ENCODE data around the gene TFAM. TPM values are rescaled to one million over a fixed set of nuclear protein-coding genes. Genes with fewer than 3 reads are reported as not detected.
A peak's percentile ranks its signal among the peaks of the same experiment; 100 is the strongest.

Gene TFAM
- total and polyA plus RNA-seq, 2 of the 8 experiments (the other 6 are each of a cell fraction or from before 2014, with no cell fraction given): 29.3 to 97.3 TPM

DNA sequence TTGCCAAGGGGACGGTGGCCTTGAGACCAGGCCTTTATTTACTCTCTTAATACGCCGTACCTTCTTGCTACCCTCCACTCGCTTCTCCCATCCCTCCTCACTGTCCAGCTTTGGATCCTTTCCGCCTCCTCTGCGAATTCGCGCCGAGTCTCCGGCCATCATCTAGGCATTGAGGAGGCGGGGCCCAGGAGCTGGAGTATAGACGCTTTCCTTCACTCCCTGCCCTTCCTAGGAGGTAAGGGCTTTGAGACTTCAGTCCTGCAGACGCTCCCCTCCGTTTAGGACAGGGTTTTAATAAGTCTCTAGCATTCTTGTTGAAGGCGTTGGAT is 538 bp downstream of the TFAM start:
- no peak overlapping the region for H2AK5ac ChIP-seq (ENCODE audit: low read depth, low read length)
- H2BK5ac ChIP-seq (ENCODE audit: low read depth, low read length): peak overlapping the region; percentile 96
- peak overlapping the region; percentile 82; the same call in 1 of the 2 replicates for H2AFZ ChIP-seq (ENCODE audit: low read length)
- no peaks in the 10 kb centered on the region; the same call in 1 of the 2 replicates for H3K79me1 ChIP-seq (ENCODE audit: low read depth, low read length)
- H3K56ac ChIP-seq (replicated peaks; ENCODE audit: insufficient read length, low read depth, low read length): peak overlapping the region; percentile 97
- peaks cover 8 to 38% (median 18%) of the 10 kb centered on the region in 4 experiments; a peak in 5 of 8 replicates for H3K36me3 ChIP-seq (ENCODE audit: control insufficient read depth in 2 of 4, insufficient read depth in 4 of 4, low read length in 3 of 4)
- peaks cover 0 to 4% (median 1%) of the 10 kb centered on the region in 4 experiments; a peak in 3 of 7 replicates for H3K4me1 ChIP-seq (replicated peaks in 1 of 4; ENCODE audit: control insufficient read depth in 3 of 4, insufficient read depth in 4 of 4, low read length in 3 of 4)
- H3K27me3 ChIP-seq (replicated peaks in 1 of 4; ENCODE audit: control insufficient read depth in 3 of 4, extremely low read depth in 1 of 4, insufficient read depth in 3 of 4, low read length in 3 of 4): no peaks in the 10 kb centered on the region
- H4K91ac ChIP-seq (replicated peaks; ENCODE audit: insufficient read length, low read length): no peak overlapping the region
- no peak overlapping the region for H4K5ac ChIP-seq (ENCODE audit: insufficient read length, low read depth, low read length)
- 0 out of 2 replicates have a peak, but pooled peaks cover 4% of the 10 kb centered on the region for H3K23me2 ChIP-seq (ENCODE audit: low read depth, low read length)
- peaks cover 5 to 31% of the 10 kb centered on the region in 2 experiments; a peak in 3 of 4 replicates for H3K79me2 ChIP-seq (ENCODE audit: control insufficient read depth in 1 of 2, insufficient read depth in 2 of 2, low read length in 2 of 2)
- H2BK20ac ChIP-seq (ENCODE audit: low read length): no peak overlapping the region
- ChIA-PET CTCF (ENCODE audit: partially characterized antibody) (interaction anchor here (0.7 to 5.4 kb wide), 6 partner anchors 29 to 145 kb away, joined by 3 to 36 read pairs (median 4); no protein-coding TSS in a partner anchor), POLR2A (ENCODE audit: partially characterized antibody) (interaction anchor here (0.8 to 3.0 kb wide), 8 partner anchors 10 to 119 kb away, joined by 3 to 21 read pairs (median 6); partner anchors contain the start of genes CISD1 and UBE2D1)
- no peak overlapping the region for H3K23ac ChIP-seq (ENCODE audit: insufficient read length)
- no peaks in the 10 kb centered on the region for H3K9me3 ChIP-seq (ENCODE audit: insufficient read depth in 2 of 2, low read depth in 1 of 2, low read length in 1 of 2)
- no peak for FAIRE-seq
- H3K14ac ChIP-seq (ENCODE audit: insufficient read length): no peak overlapping the region
- peak overlapping the region; percentile 61 to 79 for H3K4me2 ChIP-seq (ENCODE audit: insufficient read depth in 1 of 2, low read depth in 2 of 2, low read length in 2 of 2)
- no peak overlapping the region for H2BK15ac ChIP-seq (ENCODE audit: low read length)
- DNase-seq (ENCODE audit: low read depth in 1 of 2, low spot score in 2 of 2): peak in 1 of 2 experiments; percentile 2
- H3K18ac ChIP-seq (ENCODE audit: extremely low read depth, low read length): peak overlapping the region; percentile 98
- TF ChIP-seq SAP30 (IDR thresholded peaks at IDR 0.05; ENCODE audit: insufficient read depth, insufficient replicate concordance, low read length) (peak; percentile 9), SIRT6 (IDR thresholded peaks at IDR 0.05; ENCODE audit: low read length) (no peak)
- H2BK120ac ChIP-seq (replicated peaks; ENCODE audit: low read depth, low read length): no peak overlapping the region
- WGBS, 2 experiments (ENCODE audit: extremely low coverage in 1 of 2, insufficient coverage in 1 of 2, insufficient read length in 1 of 2, insufficient replicate concordance in 2 of 2, low coverage in 1 of 2, low lambda C conversion rate in 2 of 2, missing lambda C conversion rate in 1 of 2): 1% methylated on average over 14 of the region's 15 CpGs; no CpG with 5 or more reads in 1 of the 2 experiments
- peak overlapping the region; percentile 90 for H3K27ac ChIP-seq (ENCODE audit: low read depth, low read length)
- peak overlapping the region; percentile 88 to 97 (median 95) for H3K9ac ChIP-seq (replicated peaks in 1 of 4; ENCODE audit: extremely low read depth in 1 of 4, low read depth in 3 of 4, low read length in 3 of 4)
- H3K4me3 ChIP-seq (ENCODE audit: extremely low read depth in 1 of 4, insufficient read depth in 2 of 4, low read depth in 3 of 4, low read length in 4 of 4): peak overlapping the region; percentile 80 to 98 (median 94)
- H3K4ac ChIP-seq (replicated peaks; ENCODE audit: insufficient read length, low read depth, low read length): no peak overlapping the region
- peak overlapping the region; percentile 97; the same call in 1 of the 2 replicates for H4K8ac ChIP-seq (ENCODE audit: extremely low read depth, insufficient read depth, low read length)
- no peaks in the 10 kb centered on the region for H4K20me1 ChIP-seq (replicated peaks in 1 of 2; ENCODE audit: control insufficient read depth in 1 of 2, insufficient read depth in 2 of 2, low read length in 2 of 2)
- H2BK12ac ChIP-seq (ENCODE audit: low read depth, low read length): peak overlapping the region; percentile 19; the same call in 1 of the 2 replicates

Measured in H1 (cell line).